HG03558 (cell line): ENCODE results near the gene ACO1.

Experiments
- ATAC-seq: cut with Tn5 transposase; IDR thresholded peaks from one replicate; pipeline ENCODE4 v1.9.1; 2021; ENCODE audit warnings: moderate number of reproducible peaks; ENCODE audit not compliant: unreplicated experiment; ENCODE audit errors: extremely low read depth

The ACO1 gene

DNA sequence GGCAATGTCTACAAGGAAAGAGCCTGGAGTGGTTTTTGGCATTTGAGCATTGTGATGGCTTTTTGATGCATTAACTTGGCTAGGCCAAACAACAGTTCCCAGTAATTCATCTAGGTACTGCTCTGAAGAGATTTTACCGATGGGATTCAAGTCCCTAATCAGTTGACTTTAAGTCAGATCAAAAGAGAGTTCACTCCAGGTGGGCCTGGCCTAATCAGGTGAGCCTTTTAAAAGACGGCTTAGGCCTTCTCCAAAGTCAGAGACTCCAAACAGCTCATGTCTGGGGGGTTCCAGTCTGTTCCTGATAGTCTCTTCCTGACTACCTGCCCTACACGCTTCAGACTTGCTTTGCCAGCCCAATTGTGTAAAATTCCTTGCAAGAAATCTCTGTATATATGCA is 87.9 kb downstream of the ACO1 start:
- ATAC-seq = no peak

DNA sequence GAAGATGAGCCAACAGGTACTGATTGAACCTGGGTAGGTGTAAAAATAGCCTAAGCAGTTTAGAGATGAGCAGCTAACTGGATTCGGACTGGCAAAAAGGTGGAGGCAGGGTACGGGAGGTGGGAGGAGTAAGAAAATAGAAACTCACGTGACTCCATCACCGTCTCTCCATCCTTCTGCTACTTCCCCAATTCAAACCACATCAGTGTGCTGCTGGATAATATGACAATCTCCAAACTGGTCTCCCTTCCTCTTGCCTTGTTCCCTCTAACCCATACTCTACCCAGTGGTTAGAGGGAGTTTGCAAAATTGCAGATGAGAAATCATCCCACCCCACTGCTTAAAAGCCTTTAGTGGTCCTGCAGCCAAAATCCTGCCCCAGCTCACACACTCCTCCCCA is 98.9 kb downstream of the ACO1 start:
- no peak for ATAC-seq

DNA sequence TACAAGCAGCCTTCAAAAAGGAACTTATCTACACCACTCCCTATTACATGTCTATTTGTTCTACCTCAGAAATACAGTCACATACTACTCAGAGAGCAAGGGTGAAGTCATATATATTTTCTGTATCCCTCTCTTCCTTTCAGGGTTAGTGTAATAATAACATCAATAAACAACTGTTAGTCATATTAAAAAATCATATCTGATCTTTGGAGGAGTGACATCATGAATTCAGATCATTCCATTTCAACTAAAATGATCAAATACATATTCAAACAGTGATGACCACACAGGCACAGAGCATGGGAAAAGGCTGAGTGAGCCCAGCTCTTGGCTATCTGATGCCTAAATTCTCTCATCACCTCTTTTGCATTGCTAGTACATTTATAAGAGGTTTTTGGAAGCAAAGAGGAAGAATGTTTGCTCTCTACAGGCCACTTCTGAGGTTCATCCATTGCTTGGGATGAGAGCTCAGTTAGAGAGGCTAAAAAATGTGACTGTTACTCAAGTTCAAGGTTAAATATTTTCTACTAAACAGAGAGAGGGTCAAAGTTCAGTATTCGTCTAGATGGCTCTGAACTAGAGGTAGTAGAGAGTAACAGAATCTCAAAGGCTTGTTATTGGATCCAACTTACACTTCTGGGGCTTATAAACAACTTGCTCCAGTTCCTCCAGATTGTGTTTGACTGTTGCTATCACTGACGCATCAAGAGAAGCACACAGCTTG is 102.6 kb downstream of the ACO1 start:
- no peak for ATAC-seq

DNA sequence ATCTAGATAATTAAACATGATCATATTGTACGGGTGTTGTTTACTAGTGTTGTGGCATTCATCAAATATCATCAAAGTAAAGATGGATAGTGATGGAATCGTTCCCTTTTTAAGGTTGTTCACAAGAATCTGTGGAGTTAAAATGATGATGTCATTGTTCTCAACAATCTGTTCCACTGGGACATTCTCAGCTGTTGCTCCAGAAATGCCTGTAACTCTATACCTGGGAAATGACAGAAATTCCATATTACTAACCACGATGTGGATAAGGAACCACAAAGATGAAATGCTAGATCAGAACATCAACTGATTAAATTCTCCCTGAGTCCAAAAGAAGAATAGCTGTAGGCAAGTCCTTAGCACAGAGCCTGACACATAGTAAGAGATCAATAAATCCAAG is 103.5 kb downstream of the ACO1 start:
- no peak for ATAC-seq

DNA sequence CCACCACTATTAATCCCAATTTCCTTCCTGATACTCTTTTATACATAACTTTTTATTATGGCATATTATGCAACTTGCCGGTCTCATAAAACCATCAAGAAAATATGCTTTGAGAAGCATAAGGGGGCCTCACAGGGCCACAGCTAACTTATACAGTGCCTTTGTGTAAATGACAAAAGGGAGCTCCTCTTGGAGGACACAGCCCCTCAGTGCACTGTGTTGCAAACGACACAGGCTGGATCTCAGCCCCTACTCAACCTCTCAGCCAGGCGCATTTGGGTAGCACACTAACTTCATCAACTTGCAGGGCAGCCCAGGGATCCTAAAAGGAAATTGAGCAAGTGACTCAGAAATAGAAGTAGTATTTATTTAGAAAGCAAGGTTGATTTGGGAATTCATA is 106.2 kb downstream of the ACO1 start:
- no peak for ATAC-seq

DNA sequence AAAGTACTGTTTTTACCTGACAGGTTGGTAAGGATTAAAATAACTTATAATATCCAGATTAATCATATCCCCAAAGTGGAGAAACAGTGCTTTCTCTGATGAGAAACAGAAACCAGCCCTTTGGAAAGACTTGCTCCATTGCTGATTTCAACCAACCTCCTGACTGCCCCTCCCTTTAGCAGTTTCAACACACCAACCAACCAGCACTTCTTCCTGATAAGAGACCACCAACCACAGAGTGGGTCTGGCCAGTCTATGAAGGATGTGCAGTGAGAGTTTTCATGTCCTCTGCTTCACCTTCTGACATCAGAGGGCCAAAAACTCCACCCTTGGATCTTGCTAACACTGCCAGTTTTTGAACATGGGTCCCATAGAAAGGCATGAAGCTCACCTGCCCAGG is 113.5 kb downstream of the ACO1 start:
- no peak for ATAC-seq

DNA sequence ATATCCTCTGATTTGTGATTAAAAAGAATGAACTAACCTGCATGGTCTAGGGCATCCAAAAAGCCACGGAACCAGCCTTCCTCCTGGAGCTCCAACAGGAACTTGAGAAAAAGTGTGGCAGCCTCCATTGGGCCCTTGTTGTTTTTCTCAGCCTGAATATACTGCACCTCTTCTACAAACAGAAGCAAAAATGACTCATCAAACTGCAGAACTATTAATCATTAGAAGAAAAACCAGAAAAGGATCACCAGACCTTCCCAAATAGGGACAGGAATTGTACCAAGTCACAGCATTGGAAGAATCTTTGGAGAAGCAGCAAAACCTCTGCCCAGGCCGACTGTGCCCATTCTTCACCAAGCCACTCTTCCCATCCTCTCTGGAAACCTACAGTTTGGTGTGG is 116.3 kb downstream of the ACO1 start:
- no peak for ATAC-seq

DNA sequence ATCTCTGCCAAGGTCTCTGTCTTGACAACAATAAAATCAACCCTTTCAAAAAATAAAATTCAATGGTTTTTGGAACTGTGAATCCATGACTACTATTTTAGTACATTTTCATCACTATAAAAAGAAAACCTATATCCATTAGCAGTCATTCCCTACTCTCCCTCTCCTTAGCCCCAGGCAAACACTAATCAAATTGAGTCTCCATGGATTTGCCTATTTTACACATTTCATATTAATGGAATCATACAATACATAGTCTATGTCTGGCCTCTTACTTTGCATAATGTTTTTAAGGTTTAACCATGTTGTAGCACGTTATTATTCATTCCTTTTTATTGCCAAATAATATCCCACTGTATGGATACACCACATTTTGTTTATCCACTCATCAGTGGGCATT is 117.4 kb downstream of the ACO1 start:
- ATAC-seq = no peak

DNA sequence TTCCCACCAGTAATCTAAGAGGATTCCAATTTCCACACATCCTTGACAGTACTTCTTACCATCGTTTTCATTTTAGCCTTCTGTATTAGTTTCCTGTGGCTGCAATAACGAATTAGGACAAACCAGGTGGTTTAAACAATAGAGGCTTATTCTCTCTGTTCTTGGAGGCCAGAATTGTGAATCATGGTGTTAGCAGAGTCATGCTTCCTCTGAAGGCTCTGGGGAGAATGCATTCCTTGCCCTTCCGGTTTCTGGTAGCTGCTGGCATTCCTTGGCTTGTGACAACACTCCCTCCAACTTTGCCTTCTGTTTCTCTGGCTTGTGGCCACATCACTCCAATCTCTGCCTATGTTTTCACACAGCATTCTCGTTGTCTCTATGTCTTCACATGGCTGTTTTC is 118.0 kb downstream of the ACO1 start:
- ATAC-seq = no peak

DNA sequence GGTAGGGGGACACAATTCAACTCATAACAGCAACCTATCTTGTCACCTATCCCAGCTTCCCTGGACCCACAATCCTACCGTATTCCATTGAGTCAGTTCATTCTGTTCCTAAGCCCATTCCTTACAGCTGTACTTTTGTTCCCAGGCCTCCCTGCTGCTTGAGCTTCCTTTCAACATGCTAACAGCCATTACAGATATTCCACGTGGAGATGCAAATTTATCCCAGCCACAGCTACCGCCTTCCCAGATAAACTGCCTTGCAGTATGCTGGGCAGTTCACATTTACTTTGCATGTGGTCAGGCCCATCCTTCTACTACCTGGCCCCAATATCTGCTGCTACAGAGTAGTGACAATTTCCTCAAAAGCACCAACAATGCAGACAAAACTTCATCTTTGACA is 118.6 kb downstream of the ACO1 start:
- no peak for ATAC-seq
